ENCODE measurements around the gene LIAS. TPM values are rescaled to one million over a fixed set of nuclear protein-coding genes. Genes with fewer than 3 reads are reported as not detected.

The LIAS gene
- total RNA-seq, 4 donors from 2014 or later, result 10.7 to 18.9 (median 15.5) TPM

GRCh38 chr4:39426728-39427127 is 32.1 kb upstream of the LIAS start:
- H3K27ac ChIP-seq, result no peak overlapping the region
- intact Hi-C loops (cut with DNase I), result no loop called here
- no peaks in the 10 kb centered on the region for H3K4me1 ChIP-seq
- no peaks in the 10 kb centered on the region for H3K9me3 ChIP-seq
- H3K36me3 ChIP-seq, result no peaks in the 10 kb centered on the region
- 94 to 100% methylated on average over 1 of the region's 1 CpG for WGBS, 2 donors
- TF ChIP-seq CTCF (IDR thresholded peaks at IDR 0.05) (no peak), POLR2A (IDR thresholded peaks at IDR 0.05) (no peak)
- no peaks in the 10 kb centered on the region for H3K27me3 ChIP-seq
- DNase-seq, result no peak
- no peak overlapping the region for H3K4me3 ChIP-seq (replicated peaks in 1 of 3)

GRCh38 chr4:39427520-39428114 is 31.2 kb upstream of the LIAS start:
- WGBS, 2 donors, result 73 to 78% methylated on average over 10 of the region's 10 CpGs
- DNase-seq, result no peak
- H3K27ac ChIP-seq, result no peak overlapping the region
- no peaks in the 10 kb centered on the region for H3K4me1 ChIP-seq
- H3K9me3 ChIP-seq, result no peaks in the 10 kb centered on the region
- H3K36me3 ChIP-seq, result no peaks in the 10 kb centered on the region
- TF ChIP-seq CTCF (IDR thresholded peaks at IDR 0.05) (no peak), POLR2A (IDR thresholded peaks at IDR 0.05) (no peak)
- no peaks in the 10 kb centered on the region for H3K27me3 ChIP-seq
- no peak overlapping the region for H3K4me3 ChIP-seq (replicated peaks in 1 of 3)
- intact Hi-C loops (cut with DNase I), result no loop called here

- Histone ChIP-seq H3K36me3 (no peaks in the 10 kb centered on the region), H3K4me3 (replicated peaks in 1 of 3) (no peak overlapping the region), H3K27me3 (no peaks in the 10 kb centered on the region), H3K4me1 (no peaks in the 10 kb centered on the region), H3K27ac (no peak overlapping the region), H3K9me3 (no peaks in the 10 kb centered on the region)
- intact Hi-C loops (cut with DNase I), result no loop called here
- 76 to 83% methylated on average over 4 of the region's 4 CpGs for WGBS, 2 donors
- DNase-seq, result no peak
- TF ChIP-seq CTCF (IDR thresholded peaks at IDR 0.05) (no peak), POLR2A (IDR thresholded peaks at IDR 0.05) (no peak)
These were observed 29.2 kb upstream of the LIAS start for GRCh38 chr4:39429476-39430334.

GRCh38 chr4:39433878-39434492 is 24.9 kb upstream of the LIAS start:
- Histone ChIP-seq H3K4me1 (no peaks in the 10 kb centered on the region), H3K27ac (no peak overlapping the region), H3K36me3 (no peaks in the 10 kb centered on the region), H3K27me3 (no peaks in the 10 kb centered on the region), H3K4me3 (replicated peaks in 1 of 3) (no peak overlapping the region), H3K9me3 (no peaks in the 10 kb centered on the region)
- no peak for DNase-seq
- no peak for TF ChIP-seq CTCF (IDR thresholded peaks at IDR 0.05)
- no peak for TF ChIP-seq POLR2A (IDR thresholded peaks at IDR 0.05)
- intact Hi-C loops (cut with DNase I), result no loop called here
- WGBS, 2 donors, result 90 to 92% methylated on average over 11 of the region's 11 CpGs
